Lower leg skin (tissue), 4 donors: ENCODE measurements around the gene SH3RF3. TPM values are rescaled to one million over a fixed set of nuclear protein-coding genes. Genes with fewer than 3 reads are reported as not detected.

Experiments used
- DNase-seq, 2 donors: peaks; one replicate each; pipeline ENCODE4 v3.0.0-alpha.2; 2019; ENCODE audit warnings: low spot score in 2 of 2
- H3K4me3 ChIP-seq: fragments of 200-600 bp; sonication (generic); 2 replicates; pipeline ENCODE4 v1.5.1; 2017; ENCODE audit warnings: mild to moderate bottlenecking, low read depth; ENCODE audit not compliant: poor library complexity, severe bottlenecking
- POLR2A ChIP-seq, 2 donors: fragments of 450-650 bp; IDR thresholded peaks; one replicate each; pipeline ENCODE4 v1.6.1; 2016 to 2017; ENCODE audit warnings: antibody characterized with exemption in 2 of 2, mild to moderate bottlenecking in 1 of 2, moderate library complexity in 1 of 2
- WGBS, 2 donors: methylation state at CpG; one replicate each; pipeline ENCODE4 v1.1.5; 2018; 5-methylcytosine and 5-hydroxymethylcytosine counted together
- intact Hi-C: fragments of 100-400 bp; cut with DNase I; formaldehyde crosslinking; loops from one replicate; pipeline ENCODE4 v1.15.0; 2023; ENCODE audit warnings: low total_unique reads
- total RNA-seq, 4 donors: library from RNA; depleted of rRNA; stranded (reverse); fragments of >200 nt; gene quantifications; one replicate each; pipeline ENCODE4 v1.1.0, GENCODE V29; 2016
- TF ChIP-seq, protein P1 (sequence below), 3 donors: fragments of 450-650 bp; IDR thresholded peaks; one replicate each; pipeline ENCODE4 v1.5.1; 2016; ENCODE audit warnings: antibody characterized with exemption in 3 of 3, mild to moderate bottlenecking in 3 of 3, moderate library complexity in 2 of 3

SH3RF3 gene
- total RNA-seq, 4 donors from 2014 or later = 1.9 to 7.4 (median 3.2) TPM

DNA sequence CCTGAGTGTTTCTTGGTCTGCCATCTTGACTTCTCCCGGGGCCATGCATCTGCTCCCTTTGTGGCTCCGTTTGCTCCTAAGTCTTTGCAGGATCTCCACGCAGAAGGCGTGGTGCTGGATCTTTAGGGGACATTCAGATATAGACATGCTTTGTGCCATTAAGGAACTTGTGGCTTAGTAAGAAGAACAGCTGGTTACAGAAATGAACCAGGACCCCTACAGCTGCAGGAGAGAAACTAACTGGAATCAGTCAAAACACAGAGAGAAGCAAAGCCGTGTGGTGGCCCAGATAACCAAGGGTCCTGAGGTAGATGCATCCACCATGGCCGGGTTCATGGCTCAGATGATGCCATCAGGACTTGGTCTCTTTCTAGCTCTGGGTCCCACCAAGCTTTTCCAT lies 97.6 kb downstream of the SH3RF3 start:
- WGBS, 2 donors = 90 to 93% methylated on average over 6 of the region's 6 CpGs
- intact Hi-C loops = no loop called here

GRCh38 chr2:109229094-109229675 lies 100.2 kb downstream of the SH3RF3 start:
- WGBS, 2 donors = 95% methylated on average over 4 of the region's 4 CpGs
- H3K4me3 ChIP-seq = no peak overlapping the region
- no peak for TF ChIP-seq POLR2A (IDR thresholded peaks at IDR 0.05)
- TF ChIP-seq, protein P1, sequence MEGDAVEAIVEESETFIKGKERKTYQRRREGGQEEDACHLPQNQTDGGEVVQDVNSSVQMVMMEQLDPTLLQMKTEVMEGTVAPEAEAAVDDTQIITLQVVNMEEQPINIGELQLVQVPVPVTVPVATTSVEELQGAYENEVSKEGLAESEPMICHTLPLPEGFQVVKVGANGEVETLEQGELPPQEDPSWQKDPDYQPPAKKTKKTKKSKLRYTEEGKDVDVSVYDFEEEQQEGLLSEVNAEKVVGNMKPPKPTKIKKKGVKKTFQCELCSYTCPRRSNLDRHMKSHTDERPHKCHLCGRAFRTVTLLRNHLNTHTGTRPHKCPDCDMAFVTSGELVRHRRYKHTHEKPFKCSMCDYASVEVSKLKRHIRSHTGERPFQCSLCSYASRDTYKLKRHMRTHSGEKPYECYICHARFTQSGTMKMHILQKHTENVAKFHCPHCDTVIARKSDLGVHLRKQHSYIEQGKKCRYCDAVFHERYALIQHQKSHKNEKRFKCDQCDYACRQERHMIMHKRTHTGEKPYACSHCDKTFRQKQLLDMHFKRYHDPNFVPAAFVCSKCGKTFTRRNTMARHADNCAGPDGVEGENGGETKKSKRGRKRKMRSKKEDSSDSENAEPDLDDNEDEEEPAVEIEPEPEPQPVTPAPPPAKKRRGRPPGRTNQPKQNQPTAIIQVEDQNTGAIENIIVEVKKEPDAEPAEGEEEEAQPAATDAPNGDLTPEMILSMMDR (IDR thresholded peaks at IDR 0.05) = no peak
- intact Hi-C loops = no loop called here
- DNase-seq = no peak

More for the DNA sequence above, 97.6 kb downstream of the SH3RF3 start:
- H3K4me3 ChIP-seq = no peak overlapping the region
- TF ChIP-seq, protein P1 (IDR thresholded peaks at IDR 0.05) = no peak
- no peak for TF ChIP-seq POLR2A (IDR thresholded peaks at IDR 0.05)
- peak in 1 of 2 donors; percentile 68 for DNase-seq

GRCh38 chr2:109230941-109231420 lies 102.0 kb downstream of the SH3RF3 start:
- TF ChIP-seq, protein P1 (IDR thresholded peaks at IDR 0.05) = no peak
- TF ChIP-seq POLR2A (IDR thresholded peaks at IDR 0.05) = no peak
- no peak for DNase-seq
- intact Hi-C loops = no loop called here
- WGBS, 2 donors = 29 to 47% methylated on average over 6 to 7 of the region's 7 CpGs
- H3K4me3 ChIP-seq = no peak overlapping the region

GRCh38 chr2:109231428-109231827 lies 102.4 kb downstream of the SH3RF3 start:
- intact Hi-C loops = no loop called here
- no peak overlapping the region for H3K4me3 ChIP-seq
- TF ChIP-seq POLR2A (IDR thresholded peaks at IDR 0.05) = no peak
- TF ChIP-seq, protein P1 (IDR thresholded peaks at IDR 0.05) = no peak
- WGBS, 2 donors = 50 to 52% methylated on average over 3 of the region's 3 CpGs
- DNase-seq = no peak

- TF ChIP-seq POLR2A (IDR thresholded peaks at IDR 0.05) = no peak
- TF ChIP-seq, protein P1 (IDR thresholded peaks at IDR 0.05) = no peak
- 90 to 92% methylated on average over 7 of the region's 7 CpGs for WGBS, 2 donors
These were observed 103.1 kb downstream of the SH3RF3 start for GRCh38 chr2:109231996-109232705.

More at GRCh38 chr2:109231996-109232705, 103.1 kb downstream of the SH3RF3 start:
- no peak overlapping the region for H3K4me3 ChIP-seq
- DNase-seq = no peak
- intact Hi-C loops = no loop called here
